Measurements from ENCODE around the gene NECAB2.
"Not testable (repeated sequence)": the region's sequence is repeated elsewhere in the genome, so short reads cannot be mapped to it uniquely, and the experiment has no call there.

Gene NECAB2

GRCh38 chr16:83948914-83949723 is 18.9 kb upstream of the NECAB2 start:
- POLR2A ChIA-PET, result no interaction called here
- H3K4me3 ChIP-seq (ENCODE audit: low read depth, low read length), result no peak overlapping the region
- DNase-seq (ENCODE audit: low read depth, low spot score), result no peak
- CTCF ChIA-PET, result interaction anchor here (0.8 to 1.5 kb wide), 3 partner anchors 22 to 117 kb away, joined by 3 to 5 read pairs (median 4); no protein-coding TSS in a partner anchor
- no peak for TF ChIP-seq CTCF (IDR thresholded peaks at IDR 0.05; ENCODE audit: insufficient read depth, low read length, missing control alignments)

- H3K4me3 ChIP-seq (ENCODE audit: low read depth, low read length), result no peak overlapping the region
- no peak for TF ChIP-seq CTCF (IDR thresholded peaks at IDR 0.05; ENCODE audit: insufficient read depth, low read length, missing control alignments)
- ChIA-PET CTCF (interaction anchor here (0.8 kb wide), 1 partner anchor 116 kb away, joined by 4 read pairs; no protein-coding TSS in a partner anchor), POLR2A (no interaction called here)
- no peak for DNase-seq (ENCODE audit: low read depth, low spot score)
Measured at GRCh38 chr16:83949724-83950001, 18.4 kb upstream of the NECAB2 start.

GRCh38 chr16:83950862-83951399 is 17.1 kb upstream of the NECAB2 start:
- H3K4me3 ChIP-seq (ENCODE audit: low read depth, low read length); CTCF ChIA-PET; DNase-seq (ENCODE audit: low read depth, low spot score); POLR2A ChIA-PET: not testable (repeated sequence)

GRCh38 chr16:83951544-83951943 is 16.5 kb upstream of the NECAB2 start:
- no peak for DNase-seq (ENCODE audit: low read depth, low spot score)
- TF ChIP-seq CTCF (IDR thresholded peaks at IDR 0.05; ENCODE audit: insufficient read depth, low read length, missing control alignments), result no peak
- H3K4me3 ChIP-seq (ENCODE audit: low read depth, low read length), result no peak overlapping the region
- ChIA-PET POLR2A (no interaction called here), CTCF (interaction anchor here (6.8 to 16.0 kb wide), 2 partner anchors 23 to 111 kb away, joined by 56 to 662 read pairs; no protein-coding TSS in a partner anchor)

GRCh38 chr16:83952587-83952939 is 15.5 kb upstream of the NECAB2 start:
- no peak for TF ChIP-seq CTCF (IDR thresholded peaks at IDR 0.05; ENCODE audit: insufficient read depth, low read length, missing control alignments)
- CTCF ChIA-PET, result interaction anchor here (1.2 to 16.0 kb wide), 6 partner anchors 8 to 110 kb away, joined by 4 to 662 read pairs (median 8); no protein-coding TSS in a partner anchor
- no peak for DNase-seq (ENCODE audit: low read depth, low spot score)
- H3K4me3 ChIP-seq (ENCODE audit: low read depth, low read length), result peak overlapping the region; percentile 69
- POLR2A ChIA-PET, result no interaction called here

DNA sequence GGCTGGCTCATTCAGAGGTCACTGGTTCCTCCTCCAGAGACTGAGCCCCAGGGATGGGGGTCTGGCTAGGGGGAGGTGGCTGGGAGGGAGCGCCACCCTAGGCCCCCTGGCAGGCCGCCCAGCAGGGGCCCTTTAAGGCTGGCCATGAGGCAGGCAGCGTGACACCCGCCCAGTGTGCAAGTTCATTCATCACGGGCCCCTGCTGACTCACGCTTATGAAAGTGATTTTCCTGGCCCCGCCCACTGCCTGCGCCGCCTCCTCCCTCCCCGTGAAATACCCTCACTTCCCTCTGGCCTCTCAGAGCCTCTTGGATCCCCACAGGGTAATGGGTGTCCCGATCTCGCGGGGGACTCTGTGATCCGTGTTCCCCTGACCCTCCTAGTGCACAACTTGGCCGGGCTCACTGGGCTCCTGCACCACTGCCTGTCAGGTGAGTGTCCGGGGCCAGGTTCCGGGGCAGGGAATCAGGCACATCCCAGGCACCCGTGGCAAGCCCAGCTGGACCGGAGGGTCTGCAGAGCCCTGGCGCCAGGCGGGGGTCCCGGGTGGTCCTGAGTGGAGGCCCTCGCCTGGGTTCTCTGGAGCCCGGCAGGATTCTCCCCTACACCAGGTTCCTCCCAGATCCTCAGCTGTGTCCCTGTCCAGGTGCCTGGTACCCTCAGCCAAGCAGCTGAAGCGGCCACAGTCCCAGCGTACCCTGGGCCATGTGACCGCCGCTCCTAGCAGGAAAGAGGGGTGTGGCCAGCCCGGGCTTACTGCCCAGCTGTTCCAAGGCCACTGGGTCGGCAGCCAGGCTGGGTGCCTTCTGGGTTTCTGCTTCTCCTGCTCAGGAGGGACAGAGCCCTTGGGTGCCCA is 14.9 kb upstream of the NECAB2 start, which contains the start of gene OSGIN1:
TSS of gene OSGIN1 (plus strand) at position 301 of the 856 bp plus-strand sequence. CDS start 4,432 bp downstream, outside the sequence.
- CTCF ChIA-PET, result interaction anchor here (0.9 to 16.0 kb wide), 16 partner anchors 8 to 355 kb away, joined by 3 to 662 read pairs (median 4); no protein-coding TSS in a partner anchor
- no peak for TF ChIP-seq CTCF (IDR thresholded peaks at IDR 0.05; ENCODE audit: insufficient read depth, low read length, missing control alignments)
- DNase-seq (ENCODE audit: low read depth, low spot score), result peak; percentile 34
- peak within 1 kb of the TSS; percentile 69 for H3K4me3 ChIP-seq (ENCODE audit: low read depth, low read length)
- POLR2A ChIA-PET, result interaction anchor here (0.7 kb wide), 1 partner anchor 27 kb away, joined by 4 read pairs; no protein-coding TSS in a partner anchor
